Prostate gland (tissue), 2 donors: ENCODE results near the gene CUL3.

Experiments
- POLR2A ChIP-seq: fragments of 450-650 bp; IDR thresholded peaks from one replicate; pipeline ENCODE4 v1.6.1; 2016; ENCODE audit warnings: antibody characterized with exemption, mild to moderate bottlenecking
- TF ChIP-seq, protein P1 (sequence below), 4 experiments: fragments of 200-600 bp in 2 of 4; fragments of 450-650 bp in 2 of 4; sonication (generic) in 2 of 4; IDR thresholded peaks; 1 replicate in 3 of 4; 2 replicates in 1 of 4; pipeline ENCODE4 v1.5.1; 2016 to 2019; ENCODE audit warnings: antibody characterized with exemption in 4 of 4, mild to moderate bottlenecking in 2 of 4, moderate library complexity in 2 of 4

DNA sequence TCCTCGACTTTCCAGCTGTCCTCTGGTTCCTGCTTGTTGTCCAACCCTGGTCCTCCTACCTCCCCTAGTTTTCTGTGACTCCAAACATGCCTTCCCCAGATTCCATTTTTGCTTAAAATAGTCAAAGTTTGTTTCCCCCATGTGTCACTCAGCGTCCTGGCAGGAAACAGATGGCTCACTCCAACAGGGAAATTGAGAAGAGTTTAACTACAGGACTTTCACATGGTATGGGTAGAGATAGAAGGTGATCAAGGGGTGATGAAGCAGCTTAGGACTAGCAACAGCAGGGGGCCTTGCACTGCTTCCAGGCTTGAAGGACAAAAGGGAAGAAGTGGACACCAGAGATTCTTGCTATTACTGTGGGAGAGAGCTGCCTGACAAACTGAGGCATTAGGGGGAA is 6.1 kb upstream of the CUL3 start:
- TF ChIP-seq POLR2A: no peak
- TF ChIP-seq, protein P1, sequence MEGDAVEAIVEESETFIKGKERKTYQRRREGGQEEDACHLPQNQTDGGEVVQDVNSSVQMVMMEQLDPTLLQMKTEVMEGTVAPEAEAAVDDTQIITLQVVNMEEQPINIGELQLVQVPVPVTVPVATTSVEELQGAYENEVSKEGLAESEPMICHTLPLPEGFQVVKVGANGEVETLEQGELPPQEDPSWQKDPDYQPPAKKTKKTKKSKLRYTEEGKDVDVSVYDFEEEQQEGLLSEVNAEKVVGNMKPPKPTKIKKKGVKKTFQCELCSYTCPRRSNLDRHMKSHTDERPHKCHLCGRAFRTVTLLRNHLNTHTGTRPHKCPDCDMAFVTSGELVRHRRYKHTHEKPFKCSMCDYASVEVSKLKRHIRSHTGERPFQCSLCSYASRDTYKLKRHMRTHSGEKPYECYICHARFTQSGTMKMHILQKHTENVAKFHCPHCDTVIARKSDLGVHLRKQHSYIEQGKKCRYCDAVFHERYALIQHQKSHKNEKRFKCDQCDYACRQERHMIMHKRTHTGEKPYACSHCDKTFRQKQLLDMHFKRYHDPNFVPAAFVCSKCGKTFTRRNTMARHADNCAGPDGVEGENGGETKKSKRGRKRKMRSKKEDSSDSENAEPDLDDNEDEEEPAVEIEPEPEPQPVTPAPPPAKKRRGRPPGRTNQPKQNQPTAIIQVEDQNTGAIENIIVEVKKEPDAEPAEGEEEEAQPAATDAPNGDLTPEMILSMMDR (IDR thresholded peaks at IDR 0.05): no peak
